Liver (tissue), 9 donors: ENCODE measurements around the gene GNG13. TPM values are rescaled to one million over a fixed set of nuclear protein-coding genes. Genes with fewer than 3 reads are reported as not detected.

Source experiments
- DNase-seq: peaks from one replicate; pipeline ENCODE4 v3.0.0-alpha.2; 2017; ENCODE audit warnings: low spot score
- H3K27ac ChIP-seq, 2 donors: one replicate each; pipeline ENCODE4 v1.7.0; 2013; ENCODE audit warnings: inconsistent platforms in 2 of 2, low read length in 2 of 2, control low read depth in 1 of 2, low read depth in 1 of 2, mild to moderate bottlenecking in 1 of 2
- H3K27me3 ChIP-seq, 4 donors: one replicate each; pipeline versions ENCODE4 v1.6.1 to v1.7.0; 2013; ENCODE audit warnings: low read length in 3 of 4, inconsistent platforms in 1 of 4, mild to moderate bottlenecking in 1 of 4, moderate library complexity in 1 of 4; ENCODE audit not compliant: control insufficient read depth in 4 of 4, insufficient read depth in 4 of 4
- H3K36me3 ChIP-seq, 4 donors: one replicate each; pipeline versions ENCODE4 v1.6.1 to v1.7.0; 2013; ENCODE audit warnings: low read length in 3 of 4, mild to moderate bottlenecking in 3 of 4, low read depth in 1 of 4, moderate library complexity in 1 of 4; ENCODE audit not compliant: control insufficient read depth in 4 of 4, insufficient read depth in 3 of 4
- H3K4me1 ChIP-seq, 4 donors: one replicate each; pipeline versions ENCODE4 v1.6.1 to v1.7.0; 2013; ENCODE audit warnings: low read length in 3 of 4, mild to moderate bottlenecking in 3 of 4, moderate library complexity in 1 of 4; ENCODE audit not compliant: control insufficient read depth in 4 of 4, insufficient read depth in 4 of 4
- H3K4me3 ChIP-seq, 3 donors: one replicate each; pipeline versions ENCODE4 v1.6.1 to v1.7.0; 2013; ENCODE audit warnings: low read length in 3 of 3, control low read depth in 1 of 3, low read depth in 1 of 3, mild to moderate bottlenecking in 1 of 3
- H3K9ac ChIP-seq, 2 donors: one replicate each; pipeline ENCODE4 v1.7.0; 2013; ENCODE audit warnings: low read length in 2 of 2, mild to moderate bottlenecking in 2 of 2, moderate library complexity in 2 of 2, control low read depth in 1 of 2, low read depth in 1 of 2
- H3K9me3 ChIP-seq, 4 donors: one replicate each; pipeline versions ENCODE4 v1.6.1 to v1.7.0; 2013; ENCODE audit warnings: low read length in 3 of 4; ENCODE audit not compliant: control insufficient read depth in 4 of 4
- FOXA1 ChIP-seq: IDR thresholded peaks from 2 replicates; pipeline ENCODE4 v1.6.1; 2016; ENCODE audit warnings: antibody characterized with exemption
- FOXA2 ChIP-seq: IDR thresholded peaks from 2 replicates; pipeline ENCODE4 v1.6.1; 2016; ENCODE audit warnings: antibody characterized with exemption
- GABPA ChIP-seq, 2 donors: IDR thresholded peaks in 1 of 2; conservative IDR thresholded peaks in 1 of 2; 2 replicates each; pipeline ENCODE4 v1.6.1; 2016; ENCODE audit warnings: antibody characterized with exemption in 2 of 2, mild to moderate bottlenecking in 1 of 2, moderate library complexity in 1 of 2
- HNF4G ChIP-seq: IDR thresholded peaks from 2 replicates; pipeline ENCODE4 v1.6.1; 2016; ENCODE audit warnings: antibody characterized with exemption
- JUND ChIP-seq, 2 donors: IDR thresholded peaks; 2 replicates each; pipeline ENCODE4 v1.6.1; 2016; ENCODE audit warnings: antibody characterized with exemption in 2 of 2
- MAX ChIP-seq: IDR thresholded peaks from 2 replicates; pipeline ENCODE4 v1.6.1; 2016; ENCODE audit warnings: antibody characterized with exemption
- NR2F2 ChIP-seq: IDR thresholded peaks from 2 replicates; pipeline ENCODE4 v1.6.1; 2016; ENCODE audit warnings: antibody characterized with exemption
- RAD21 ChIP-seq, 2 donors: IDR thresholded peaks; 2 replicates each; pipeline ENCODE4 v1.6.1; 2016; ENCODE audit warnings: antibody characterized with exemption in 2 of 2, mild to moderate bottlenecking in 2 of 2
- REST ChIP-seq: IDR thresholded peaks from 2 replicates; pipeline ENCODE4 v1.6.1; 2016; ENCODE audit warnings: antibody characterized with exemption, mild to moderate bottlenecking
- RXRA ChIP-seq, 2 donors: IDR thresholded peaks; 2 replicates each; pipeline ENCODE4 v1.6.1; 2017 to 2018; ENCODE audit warnings: antibody characterized with exemption in 2 of 2, mild to moderate bottlenecking in 1 of 2
- SP1 ChIP-seq: IDR thresholded peaks from 2 replicates; pipeline ENCODE4 v1.6.1; 2018; ENCODE audit warnings: antibody characterized with exemption, mild to moderate bottlenecking
- TAF1 ChIP-seq: conservative IDR thresholded peaks from 2 replicates; pipeline ENCODE4 v1.6.1; 2016; ENCODE audit warnings: antibody characterized with exemption, mild to moderate bottlenecking
- YY1 ChIP-seq: IDR thresholded peaks from 2 replicates; pipeline ENCODE4 v1.6.1; 2016; ENCODE audit warnings: antibody characterized with exemption, mild to moderate bottlenecking
- WGBS: extraction: QIAGEN DNeasy Blood & Tissue Kit; methylation state at CpG from one replicate; pipeline ENCODE4 v1.1.7; 2013; 5-methylcytosine and 5-hydroxymethylcytosine counted together
- polyA plus RNA-seq, 2 donors: library from polyadenylated mRNA; stranded (reverse) in 1 of 2; unstranded in 1 of 2; fragments of 200-250 nt in 1 of 2; fragments of >200 nt in 1 of 2; fragmentation: Nextera tagmentation in 1 of 2; extraction: Ambion mirVana in 1 of 2; gene quantifications; one replicate each; pipeline versions ENCODE4 v1.2.1 to v1.2.3, GENCODE V29; 2013 to 2015
- total RNA-seq, 2 donors: library from RNA; depleted of rRNA; stranded (reverse); fragments of >200 nt; gene quantifications; one replicate each; pipeline ENCODE4 v1.2.3, GENCODE V29; 2014
- TF ChIP-seq, protein P1 (sequence below): IDR thresholded peaks from 2 replicates; pipeline ENCODE4 v1.6.1; 2016; ENCODE audit warnings: antibody characterized with exemption
- TF ChIP-seq, protein P2 (sequence below): fragments of 150-350 bp; IDR thresholded peaks from 2 replicates; pipeline ENCODE4 v1.5.1; 2017; ENCODE audit warnings: improper control_type of control experiment, low read depth, low read length; ENCODE audit not compliant: missing input control
- donor health status: healthy.
- donor health status: healthy.
- donor health status: healthy.
- donor health status: healthy.
- donor health status: healthy.

Gene GNG13
- total and polyA plus RNA-seq, 4 donors, result not detected

DNA sequence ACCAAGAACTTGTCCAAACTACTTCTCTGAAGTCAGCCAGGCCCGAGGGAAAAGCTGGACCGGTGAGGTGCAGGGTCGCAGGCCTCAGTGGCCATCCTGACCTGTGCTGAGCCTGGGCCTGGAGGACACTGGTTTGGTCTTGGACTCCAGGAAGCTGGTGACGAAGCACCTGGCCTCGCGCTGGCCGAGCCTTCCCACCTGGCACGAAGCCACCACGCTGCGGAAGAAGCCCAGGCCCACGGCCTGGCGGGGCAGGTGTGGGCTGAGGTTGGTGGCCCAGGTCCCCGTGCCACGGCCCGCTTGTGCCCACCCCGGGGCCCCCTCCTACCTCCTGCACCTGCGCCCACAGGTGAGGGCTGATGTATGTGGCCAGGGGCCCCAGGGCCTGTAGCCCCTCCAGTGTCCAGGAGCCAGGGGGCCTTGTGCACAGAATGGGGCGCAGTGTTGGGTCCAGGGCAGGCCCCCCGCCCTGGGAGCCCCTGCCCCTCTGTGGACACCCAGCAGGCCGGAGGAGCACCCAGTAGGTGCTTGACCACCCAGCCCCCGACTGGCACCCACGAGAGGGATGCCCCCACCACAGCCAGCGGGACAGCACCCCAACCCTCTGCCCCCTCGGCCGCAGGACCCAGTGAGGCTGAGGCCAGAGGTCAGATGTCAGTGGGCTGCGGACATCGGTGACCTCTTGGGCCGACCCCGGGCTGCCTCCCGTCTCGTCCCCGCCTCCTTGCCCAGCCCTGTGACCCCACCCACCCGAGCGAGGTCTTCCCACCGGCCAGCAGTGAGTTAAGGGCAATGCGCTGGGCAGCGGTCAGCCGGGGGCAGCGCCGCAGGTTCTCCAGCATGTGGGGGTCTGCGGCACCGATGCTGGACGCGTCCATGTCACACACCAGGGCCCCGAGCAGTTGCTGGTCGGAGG, 26.2 kb downstream of the GNG13 start (continued):
- TF ChIP-seq REST (no peak), NR2F2 (no peak)

DNA sequence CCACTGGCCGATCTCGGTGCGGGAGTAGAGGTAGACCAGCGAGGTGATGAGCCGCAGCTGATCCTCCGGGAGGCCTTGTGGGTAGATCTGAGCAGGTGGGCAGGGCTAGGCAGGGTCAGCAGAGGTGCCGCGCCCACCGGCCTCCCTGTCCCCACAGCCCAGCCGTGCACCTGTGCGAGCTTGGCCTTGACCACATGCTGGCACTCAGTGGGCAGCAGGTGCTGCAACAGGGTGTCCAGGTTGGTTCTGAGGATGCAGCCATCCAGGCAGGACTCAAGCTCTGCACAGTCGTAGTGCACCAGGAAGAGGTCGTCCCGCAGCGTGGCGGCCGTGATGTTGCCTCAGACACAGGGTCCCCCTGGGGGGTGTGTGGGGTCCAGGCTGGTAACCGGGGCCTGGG, 27.6 kb downstream of the GNG13 start:
- 84% methylated on average over 18 of the region's 18 CpGs for WGBS
- TF ChIP-seq, protein P1, sequence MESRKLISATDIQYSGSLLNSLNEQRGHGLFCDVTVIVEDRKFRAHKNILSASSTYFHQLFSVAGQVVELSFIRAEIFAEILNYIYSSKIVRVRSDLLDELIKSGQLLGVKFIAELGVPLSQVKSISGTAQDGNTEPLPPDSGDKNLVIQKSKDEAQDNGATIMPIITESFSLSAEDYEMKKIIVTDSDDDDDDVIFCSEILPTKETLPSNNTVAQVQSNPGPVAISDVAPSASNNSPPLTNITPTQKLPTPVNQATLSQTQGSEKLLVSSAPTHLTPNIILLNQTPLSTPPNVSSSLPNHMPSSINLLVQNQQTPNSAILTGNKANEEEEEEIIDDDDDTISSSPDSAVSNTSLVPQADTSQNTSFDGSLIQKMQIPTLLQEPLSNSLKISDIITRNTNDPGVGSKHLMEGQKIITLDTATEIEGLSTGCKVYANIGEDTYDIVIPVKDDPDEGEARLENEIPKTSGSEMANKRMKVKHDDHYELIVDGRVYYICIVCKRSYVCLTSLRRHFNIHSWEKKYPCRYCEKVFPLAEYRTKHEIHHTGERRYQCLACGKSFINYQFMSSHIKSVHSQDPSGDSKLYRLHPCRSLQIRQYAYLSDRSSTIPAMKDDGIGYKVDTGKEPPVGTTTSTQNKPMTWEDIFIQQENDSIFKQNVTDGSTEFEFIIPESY, result no peak
- TF ChIP-seq GABPA (IDR thresholded peaks at IDR 0.05 in 1 of 2, conservative IDR thresholded peaks at IDR 0.05 in 1 of 2) (no peak), YY1 (no peak), HNF4G (no peak)
- H3K36me3 ChIP-seq, result no peaks in the 10 kb centered on the region
- H3K9me3 ChIP-seq, result no peaks in the 10 kb centered on the region
- no peak overlapping the region for H3K9ac ChIP-seq
- H3K4me3 ChIP-seq, result no peak overlapping the region
- no peaks in the 10 kb centered on the region for H3K4me1 ChIP-seq
- H3K27ac ChIP-seq, result no peak overlapping the region
- peaks cover 0 to 3% (median 0%) of the 10 kb centered on the region in 4 donors for H3K27me3 ChIP-seq
- no peak for DNase-seq

- Histone ChIP-seq H3K4me3 (no peak overlapping the region), H3K36me3 (no peaks in the 10 kb centered on the region), H3K27ac (no peak overlapping the region), H3K4me1 (no peaks in the 10 kb centered on the region), H3K9ac (no peak overlapping the region), H3K9me3 (no peaks in the 10 kb centered on the region), H3K27me3 (peaks cover 0 to 3% (median 0%) of the 10 kb centered on the region in 4 donors)
- DNase-seq, result no peak
- 80% methylated on average over 13 of the region's 13 CpGs for WGBS
- TF ChIP-seq HNF4G (no peak), SP1 (no peak), YY1 (no peak), REST (no peak), RAD21 (IDR thresholded peaks at IDR 0.05) (no peak), FOXA1 (no peak), GABPA (IDR thresholded peaks at IDR 0.05 in 1 of 2, conservative IDR thresholded peaks at IDR 0.05 in 1 of 2) (no peak), JUND (IDR thresholded peaks at IDR 0.05) (no peak), RXRA (IDR thresholded peaks at IDR 0.05) (no peak), FOXA2 (no peak), TAF1 (no peak), MAX (no peak), NR2F2 (no peak)
- TF ChIP-seq, protein P1, result no peak
- TF ChIP-seq, protein P2, sequence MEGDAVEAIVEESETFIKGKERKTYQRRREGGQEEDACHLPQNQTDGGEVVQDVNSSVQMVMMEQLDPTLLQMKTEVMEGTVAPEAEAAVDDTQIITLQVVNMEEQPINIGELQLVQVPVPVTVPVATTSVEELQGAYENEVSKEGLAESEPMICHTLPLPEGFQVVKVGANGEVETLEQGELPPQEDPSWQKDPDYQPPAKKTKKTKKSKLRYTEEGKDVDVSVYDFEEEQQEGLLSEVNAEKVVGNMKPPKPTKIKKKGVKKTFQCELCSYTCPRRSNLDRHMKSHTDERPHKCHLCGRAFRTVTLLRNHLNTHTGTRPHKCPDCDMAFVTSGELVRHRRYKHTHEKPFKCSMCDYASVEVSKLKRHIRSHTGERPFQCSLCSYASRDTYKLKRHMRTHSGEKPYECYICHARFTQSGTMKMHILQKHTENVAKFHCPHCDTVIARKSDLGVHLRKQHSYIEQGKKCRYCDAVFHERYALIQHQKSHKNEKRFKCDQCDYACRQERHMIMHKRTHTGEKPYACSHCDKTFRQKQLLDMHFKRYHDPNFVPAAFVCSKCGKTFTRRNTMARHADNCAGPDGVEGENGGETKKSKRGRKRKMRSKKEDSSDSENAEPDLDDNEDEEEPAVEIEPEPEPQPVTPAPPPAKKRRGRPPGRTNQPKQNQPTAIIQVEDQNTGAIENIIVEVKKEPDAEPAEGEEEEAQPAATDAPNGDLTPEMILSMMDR, result no peak
These were observed 30.1 kb downstream of the GNG13 start for GRCh38 chr16:770411-770810.
